CD4-positive, alpha-beta memory T cell (primary cell): ENCODE data around the gene SEMA4D. TPM values are rescaled to one million over a fixed set of nuclear protein-coding genes. Genes with fewer than 3 reads are reported as not detected.

ENCODE experiments used
- CTCF ChIA-PET: fragments of 350-600 bp; sonication (Branson Sonifier 250); formaldehyde crosslinking; loops from one replicate; lab custom pipeline; 2021; ENCODE audit warnings: inconsistent platforms; ENCODE audit not compliant: partially characterized antibody; lab: Charles Lee
- POLR2A ChIA-PET: fragments of 350-600 bp; sonication (Branson Sonifier 250); formaldehyde crosslinking; loops from one replicate; lab custom pipeline; 2021; ENCODE audit not compliant: partially characterized antibody; lab: Charles Lee
- DNase-seq, 5 donors: peaks; one replicate each; pipeline versions ENCODE4 v3.0.0 to v3.0.0-alpha.2; 2020 to 2022; ENCODE audit warnings: mixed read lengths in 1 of 5
- H3K27ac ChIP-seq: one replicate; pipeline ENCODE4 v1.7.0; 2013; ENCODE audit warnings: low read depth, low read length
- H3K27me3 ChIP-seq: 2 replicates; pipeline ENCODE4 v1.7.0; 2013; ENCODE audit warnings: mild to moderate bottlenecking, low read length, moderate library complexity; ENCODE audit not compliant: insufficient read depth
- H3K36me3 ChIP-seq: 2 replicates; pipeline ENCODE4 v1.7.0; 2013; ENCODE audit warnings: mild to moderate bottlenecking, low read length, moderate library complexity; ENCODE audit not compliant: insufficient read depth
- H3K4me1 ChIP-seq: 2 replicates; pipeline ENCODE4 v1.7.0; 2013; ENCODE audit warnings: mild to moderate bottlenecking, low read length, moderate library complexity; ENCODE audit not compliant: insufficient read depth
- H3K4me3 ChIP-seq, 2 donors: one replicate each; pipeline ENCODE4 v1.7.0; 2013; ENCODE audit warnings: low read length in 2 of 2, mild to moderate bottlenecking in 1 of 2
- H3K9me3 ChIP-seq, 2 donors: one replicate each; pipeline ENCODE4 v1.7.0; 2013; ENCODE audit warnings: low read length in 2 of 2, control low read depth in 1 of 2; ENCODE audit not compliant: control insufficient read depth in 1 of 2
- H3K27ac Mint-ChIP-seq, 7 donors: one replicate each; pipeline ENCODE4 v1.8.0; 2020 to 2021; ENCODE audit warnings: mixed read lengths in 7 of 7, mild to moderate bottlenecking in 6 of 7, inconsistent platforms in 3 of 7, moderate library complexity in 3 of 7
- H3K27me3 Mint-ChIP-seq, 2 donors: one replicate each; pipeline ENCODE4 v1.8.0; 2020 to 2021; ENCODE audit warnings: mixed read lengths in 2 of 2
- H3K36me3 Mint-ChIP-seq, 2 donors: one replicate each; pipeline ENCODE4 v1.8.0; 2020 to 2021; ENCODE audit warnings: mixed read lengths in 2 of 2, inconsistent platforms in 1 of 2, mild to moderate bottlenecking in 1 of 2
- H3K4me1 Mint-ChIP-seq, 4 donors: one replicate each; pipeline ENCODE4 v1.8.0; 2020 to 2021; ENCODE audit warnings: mixed read lengths in 4 of 4, mild to moderate bottlenecking in 1 of 4
- H3K4me3 Mint-ChIP-seq, 8 donors: one replicate each; pipeline ENCODE4 v1.8.0; 2020 to 2021; ENCODE audit warnings: mixed read lengths in 8 of 8, mild to moderate bottlenecking in 7 of 8, moderate library complexity in 6 of 8, inconsistent platforms in 3 of 8
- H3K9me3 Mint-ChIP-seq, 8 donors: one replicate each; pipeline ENCODE4 v1.8.0; 2020 to 2021; ENCODE audit warnings: mixed read lengths in 8 of 8, mild to moderate bottlenecking in 5 of 8, inconsistent platforms in 3 of 8, moderate library complexity in 1 of 8
- intact Hi-C: fragments of 100-400 bp; cut with micrococcal nuclease; formaldehyde crosslinking; loops from one replicate; pipeline ENCODE4 v1.15.1; 2023
- polyA plus RNA-seq, 2 donors: library from polyadenylated mRNA; unstranded; fragments of 300-500 nt; fragmentation: Illumina TruSeq; gene quantifications; one replicate each; pipeline ENCODE4 v1.2.3, GENCODE V29; 2021
- total RNA-seq, 2 experiments: library from RNA; stranded (reverse); gene quantifications; one replicate each; pipeline ENCODE4 v1.2.3, GENCODE V29; 2021

SEMA4D gene
- total and polyA plus RNA-seq, 4 experiments from 2014 or later: 49.5 to 410 (median 280) TPM

DNA sequence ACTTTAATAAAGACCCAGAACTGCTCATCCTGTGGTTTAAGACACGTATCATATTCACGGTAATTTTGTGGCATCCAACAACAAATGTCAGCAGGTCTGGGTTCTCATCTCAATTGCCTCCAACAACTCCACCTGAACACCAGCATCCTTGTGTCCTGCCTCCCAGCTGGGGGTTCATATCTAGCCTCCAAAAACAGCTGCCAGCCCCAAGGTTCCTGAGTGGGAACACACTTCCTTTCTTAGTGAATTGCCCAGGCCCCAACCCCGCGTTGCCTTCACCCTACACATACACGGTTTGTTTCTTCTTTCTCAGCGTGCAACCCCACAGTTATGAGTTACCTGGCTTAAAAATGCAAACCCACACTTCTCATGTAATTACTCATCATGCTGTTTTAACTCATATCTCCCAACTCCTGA, 77.9 kb downstream of the SEMA4D start:
- intact Hi-C loops: loop anchor here (1.0 to 5.0 kb wide), 4 partner anchors 17 to 103 kb away; partner anchors contain the start of gene SECISBP2
- no peaks in the 10 kb centered on the region for H3K27me3 ChIP-seq
- peaks cover 15 to 56% of the 10 kb centered on the region in 2 donors for H3K36me3 Mint-ChIP-seq
- H3K4me3 Mint-ChIP-seq: peak overlapping the region; percentile 79 to 94 (median 82)
- peak overlapping the region in 1 of 2 donors; percentile 27 for H3K4me3 ChIP-seq
- ChIA-PET CTCF (interaction anchor here (1.3 to 3.4 kb wide), 4 partner anchors 9 to 131 kb away, joined by 3 to 34 read pairs (median 12); no protein-coding TSS in a partner anchor), POLR2A (interaction anchor here (1.2 to 5.4 kb wide), 13 partner anchors 11 to 129 kb away, joined by 3 to 65 read pairs (median 6); no protein-coding TSS in a partner anchor)
- peaks cover 100% of the 10 kb centered on the region for H3K4me1 ChIP-seq
- H3K36me3 ChIP-seq: peaks cover 18% of the 10 kb centered on the region
- H3K27ac ChIP-seq: peak overlapping the region; percentile 73
- H3K9me3 Mint-ChIP-seq: peaks cover 0 to 5% (median 0%) of the 10 kb centered on the region in 8 donors
- peaks cover 74 to 99% (median 87%) of the 10 kb centered on the region in 4 donors for H3K4me1 Mint-ChIP-seq
- DNase-seq: peak; percentile 38 to 65 (median 54)
- H3K27ac Mint-ChIP-seq: peak overlapping the region; percentile 83 to 97 (median 97)
- no peaks in the 10 kb centered on the region for H3K9me3 ChIP-seq
- no peaks in the 10 kb centered on the region for H3K27me3 Mint-ChIP-seq

DNA sequence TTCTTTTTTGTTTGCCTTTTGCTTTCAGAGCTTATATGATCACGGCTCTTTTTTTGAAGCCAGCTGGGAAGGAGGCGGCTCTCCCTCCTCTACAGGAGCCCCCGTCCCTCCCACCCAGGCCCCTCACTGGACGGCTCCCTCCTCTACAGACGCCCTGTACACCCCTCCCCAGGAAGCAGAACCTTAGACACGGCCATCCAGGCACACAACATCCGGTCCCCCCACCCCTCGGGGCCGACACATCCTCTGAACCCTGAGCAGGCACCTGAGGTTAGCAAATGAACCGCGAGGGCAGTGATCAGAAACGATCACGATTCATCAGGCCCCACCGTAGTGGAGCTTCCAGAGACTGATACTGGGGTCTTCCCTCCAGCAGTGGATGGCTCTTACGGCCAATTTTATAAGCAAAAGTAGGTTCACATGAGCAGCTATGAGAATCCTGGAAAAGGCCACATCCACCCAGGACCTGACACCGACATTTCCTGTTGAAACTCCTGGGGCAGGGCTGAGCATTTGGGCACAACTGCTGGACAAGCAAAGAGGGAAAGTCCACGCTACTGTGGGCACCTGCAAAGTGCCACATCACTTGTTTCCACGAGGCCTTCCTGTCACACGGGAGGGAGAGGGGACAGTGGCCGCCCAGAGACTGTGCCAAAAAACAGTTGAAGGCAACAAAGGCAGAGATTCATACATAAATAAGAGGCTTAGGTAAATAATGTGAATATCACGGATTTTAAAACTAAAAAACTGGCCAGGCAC, 78.9 kb downstream of the SEMA4D start:
- intact Hi-C loops: loop anchor here (1.0 to 5.0 kb wide), 3 partner anchors 10 to 102 kb away; partner anchors contain the start of gene SECISBP2
- peaks cover 27% of the 10 kb centered on the region for H3K36me3 ChIP-seq
- H3K9me3 ChIP-seq: no peaks in the 10 kb centered on the region
- Mint-ChIP-seq H3K4me1 (peaks cover 69 to 99% (median 80%) of the 10 kb centered on the region in 4 donors), H3K4me3 (peak overlapping the region; percentile 81 to 94 (median 84)), H3K36me3 (peaks cover 15 to 53% of the 10 kb centered on the region in 2 donors), H3K9me3 (peaks cover 0 to 5% (median 0%) of the 10 kb centered on the region in 8 donors), H3K27me3 (no peaks in the 10 kb centered on the region), H3K27ac (peak overlapping the region; percentile 83 to 97 (median 97))
- ChIA-PET CTCF (interaction anchor here (0.9 to 3.4 kb wide), 13 partner anchors 8 to 132 kb away, joined by 3 to 34 read pairs (median 4); no protein-coding TSS in a partner anchor), POLR2A (interaction anchor here (0.6 to 5.4 kb wide), 25 partner anchors 8 to 130 kb away, joined by 3 to 65 read pairs (median 6); no protein-coding TSS in a partner anchor)
- DNase-seq: peak; percentile 69 to 86 (median 75)
- peak overlapping the region in 1 of 2 donors; percentile 48 for H3K4me3 ChIP-seq
- H3K27ac ChIP-seq: peak overlapping the region; percentile 73
- H3K27me3 ChIP-seq: no peaks in the 10 kb centered on the region
- H3K4me1 ChIP-seq: peaks cover 100% of the 10 kb centered on the region

DNA sequence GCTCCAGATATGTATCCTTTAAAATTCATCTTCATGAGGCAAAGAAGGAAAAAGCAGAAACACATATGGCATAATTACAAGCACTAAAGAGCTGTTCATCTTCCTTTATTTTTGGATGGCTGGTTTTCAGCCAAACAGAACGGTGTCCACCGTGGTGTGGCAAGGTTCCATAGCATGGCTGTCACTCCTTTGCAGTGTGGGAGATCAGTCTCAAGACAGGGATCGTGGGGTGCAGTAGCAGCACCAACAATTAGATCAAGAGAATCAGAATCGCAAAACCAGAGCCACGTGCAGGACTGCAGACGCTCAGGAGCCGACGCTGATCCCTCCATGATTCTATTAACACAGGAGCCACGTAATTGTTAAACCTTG, 79.5 kb downstream of the SEMA4D start:
- peak overlapping the region; percentile 73 for H3K27ac ChIP-seq
- H3K9me3 ChIP-seq: no peaks in the 10 kb centered on the region
- CTCF ChIA-PET: interaction anchor here (0.7 to 3.4 kb wide), 16 partner anchors 8 to 176 kb away, joined by 3 to 34 read pairs (median 4); no protein-coding TSS in a partner anchor
- H3K36me3 ChIP-seq: peaks cover 33% of the 10 kb centered on the region
- Mint-ChIP-seq H3K4me3 (peak overlapping the region; percentile 81 to 94 (median 84)), H3K4me1 (peaks cover 68 to 99% (median 81%) of the 10 kb centered on the region in 4 donors), H3K27ac (peak overlapping the region; percentile 83 to 97 (median 97)), H3K9me3 (peaks cover 0 to 5% (median 0%) of the 10 kb centered on the region in 8 donors), H3K27me3 (no peaks in the 10 kb centered on the region), H3K36me3 (peaks cover 21 to 59% of the 10 kb centered on the region in 2 donors)
- DNase-seq: no peak
- no peaks in the 10 kb centered on the region for H3K27me3 ChIP-seq
- H3K4me3 ChIP-seq: peak overlapping the region; percentile 48 to 53
- peaks cover 100% of the 10 kb centered on the region for H3K4me1 ChIP-seq
- POLR2A ChIA-PET: interaction anchor here (0.9 to 5.4 kb wide), 24 partner anchors 9 to 130 kb away, joined by 3 to 65 read pairs (median 6); no protein-coding TSS in a partner anchor
- intact Hi-C loops: loop anchor here (1.0 to 5.0 kb wide), 3 partner anchors 9 to 101 kb away; partner anchors contain the start of gene SECISBP2

DNA sequence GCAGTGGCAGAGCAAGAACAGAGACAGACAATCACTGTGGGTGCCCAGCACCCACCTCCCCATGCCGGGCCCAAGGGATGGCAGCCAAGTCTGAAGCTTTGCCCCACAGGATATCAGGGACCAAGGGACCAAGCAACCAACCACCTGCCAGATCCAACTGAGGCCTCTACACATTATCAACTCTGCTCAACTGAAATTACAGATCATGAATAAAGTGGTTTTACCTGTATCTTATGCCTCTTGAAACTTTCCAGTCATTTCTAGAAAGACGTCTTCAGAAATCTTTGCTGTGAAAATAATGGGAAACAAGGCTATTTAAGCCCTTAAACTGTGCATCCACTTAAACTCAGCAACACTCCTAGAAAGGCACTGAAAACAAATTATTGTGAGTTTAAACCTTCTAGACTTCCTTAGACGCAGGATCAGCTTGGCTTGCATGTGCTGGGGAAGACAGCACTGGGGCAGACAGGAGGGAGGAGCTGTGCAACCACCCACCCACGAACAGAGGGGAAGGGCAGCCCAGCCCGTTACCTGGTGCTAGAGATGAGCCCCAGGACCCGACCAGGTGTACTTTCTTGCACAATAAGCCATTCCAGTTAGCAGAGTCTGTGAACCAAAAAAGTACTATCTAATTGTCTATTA, 80.0 kb downstream of the SEMA4D start:
- H3K27me3 ChIP-seq: no peaks in the 10 kb centered on the region
- Mint-ChIP-seq H3K9me3 (peaks cover 0 to 5% (median 0%) of the 10 kb centered on the region in 8 donors), H3K27ac (peak overlapping the region; percentile 83 to 97 (median 97)), H3K4me3 (peak overlapping the region; percentile 81 to 94 (median 84)), H3K27me3 (no peaks in the 10 kb centered on the region), H3K4me1 (peaks cover 70 to 99% (median 82%) of the 10 kb centered on the region in 4 donors), H3K36me3 (peaks cover 21 to 62% of the 10 kb centered on the region in 2 donors)
- ChIA-PET CTCF (interaction anchor here (0.7 to 3.4 kb wide), 18 partner anchors 7 to 176 kb away, joined by 3 to 34 read pairs (median 4); no protein-coding TSS in a partner anchor), POLR2A (interaction anchor here (0.9 to 5.4 kb wide), 24 partner anchors 8 to 131 kb away, joined by 3 to 65 read pairs (median 6); no protein-coding TSS in a partner anchor)
- peak overlapping the region; percentile 48 to 53 for H3K4me3 ChIP-seq
- H3K36me3 ChIP-seq: peaks cover 38% of the 10 kb centered on the region
- DNase-seq: peak in 1 of 5 donors; percentile 52
- peaks cover 100% of the 10 kb centered on the region for H3K4me1 ChIP-seq
- H3K27ac ChIP-seq: peak overlapping the region; percentile 73
- intact Hi-C loops: loop anchor here (1.0 to 5.0 kb wide), 3 partner anchors 9 to 101 kb away; partner anchors contain the start of gene SECISBP2
- H3K9me3 ChIP-seq: no peaks in the 10 kb centered on the region

DNA sequence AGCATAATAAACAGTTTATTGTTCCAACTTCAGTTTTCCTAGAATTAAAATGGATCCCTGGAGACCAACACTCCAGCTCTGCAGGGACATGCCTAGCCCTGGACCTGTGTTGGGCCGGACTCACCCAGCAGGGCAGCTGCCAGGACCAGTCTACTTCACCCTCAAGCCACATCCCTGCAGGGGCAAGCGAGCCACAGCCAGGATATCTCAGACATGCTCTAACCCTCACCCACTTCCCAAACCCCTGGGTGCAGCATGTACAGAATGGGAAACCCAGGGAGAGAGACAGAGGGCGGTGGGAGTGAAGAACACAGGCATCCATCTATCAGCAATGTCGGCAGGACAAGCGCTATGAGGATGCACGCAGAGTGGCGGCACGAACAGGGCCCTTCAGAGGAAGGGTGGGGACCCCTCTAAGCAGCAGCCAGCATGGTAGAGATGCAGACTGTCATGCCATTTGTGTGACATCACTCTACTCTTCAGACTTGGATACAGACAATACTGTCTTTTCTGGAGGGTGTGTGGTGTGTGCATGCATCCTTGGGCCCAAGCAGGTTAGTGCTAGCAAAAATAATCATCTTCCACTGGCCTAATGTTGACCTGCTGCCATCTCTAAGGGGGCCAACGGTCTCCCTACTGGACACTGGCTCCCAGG, 83.1 kb downstream of the SEMA4D start:
- Histone ChIP-seq H3K9me3 (no peaks in the 10 kb centered on the region), H3K36me3 (peaks cover 42% of the 10 kb centered on the region), H3K4me1 (peaks cover 100% of the 10 kb centered on the region), H3K27ac (no peak overlapping the region), H3K4me3 (no peak overlapping the region), H3K27me3 (no peaks in the 10 kb centered on the region)
- intact Hi-C loops: loop anchor here (5.0 kb wide), 2 partner anchors 37 to 97 kb away; partner anchors contain the start of gene SECISBP2
- DNase-seq: no peak
- no peaks in the 10 kb centered on the region for H3K27me3 Mint-ChIP-seq
- POLR2A ChIA-PET: interaction anchor here (0.6 to 1.2 kb wide), 4 partner anchors 18 to 108 kb away, joined by 3 to 6 read pairs (median 3); no protein-coding TSS in a partner anchor
- peak overlapping the region in 1 of 8 donors; percentile 15 for H3K4me3 Mint-ChIP-seq
- CTCF ChIA-PET: interaction anchor here (1.3 kb wide), 1 partner anchor 15 kb away, joined by 5 read pairs; no protein-coding TSS in a partner anchor
- peaks cover 29 to 72% of the 10 kb centered on the region in 2 donors for H3K36me3 Mint-ChIP-seq
- H3K4me1 Mint-ChIP-seq: peaks cover 67 to 100% (median 81%) of the 10 kb centered on the region in 4 donors
- peak overlapping the region in 2 of 7 donors; percentile 55 to 97 for H3K27ac Mint-ChIP-seq
- no peaks in the 10 kb centered on the region for H3K9me3 Mint-ChIP-seq
